Transverse colon (tissue), 4 donors: ENCODE data around the gene AGO3. TPM values are rescaled to one million over a fixed set of nuclear protein-coding genes. Genes with fewer than 3 reads are reported as not detected.

Source experiments
- DNase-seq: peaks from one replicate; pipeline ENCODE4 v3.0.0-alpha.2; 2019
- H3K27ac ChIP-seq, 4 donors: fragments of 200-600 bp; sonication (generic); 2 replicates each; pipeline ENCODE4 v1.5.1; 2016 to 2018; ENCODE audit warnings: inconsistent platforms in 4 of 4
- H3K27me3 ChIP-seq: fragments of 200-600 bp; sonication (generic); 2 replicates; pipeline ENCODE4 v1.5.1; 2017; ENCODE audit warnings: inconsistent platforms
- H3K36me3 ChIP-seq, 4 donors: fragments of 200-600 bp; sonication (generic); 2 replicates each; pipeline ENCODE4 v1.5.1; 2017 to 2019; ENCODE audit warnings: inconsistent platforms in 4 of 4
- H3K4me1 ChIP-seq, 4 donors: fragments of 200-600 bp; sonication (generic); 2 replicates each; pipeline ENCODE4 v1.5.1; 2017 to 2020; ENCODE audit warnings: inconsistent platforms in 4 of 4
- H3K4me3 ChIP-seq, 4 donors: fragments of 200-600 bp; sonication (generic); 1 replicate in 1 of 4; 2 replicates in 3 of 4; pipeline versions ENCODE4 v1.5.1 to v1.6.1; 2017 to 2019; ENCODE audit warnings: inconsistent platforms in 4 of 4
- H3K9me3 ChIP-seq, 2 donors: fragments of 200-600 bp; sonication (generic); 2 replicates each; pipeline ENCODE4 v1.5.1; 2017 to 2019; ENCODE audit warnings: inconsistent platforms in 2 of 2
- EP300 ChIP-seq: sonication (generic); formaldehyde crosslinking; IDR thresholded peaks from one replicate; pipeline ENCODE4 v1.6.1; 2017; ENCODE audit warnings: antibody characterized with exemption, low read depth
- POLR2A ChIP-seq: fragments of 450-650 bp; IDR thresholded peaks from one replicate; pipeline ENCODE4 v1.6.1; 2016; ENCODE audit warnings: antibody characterized with exemption, mild to moderate bottlenecking, moderate library complexity
- POLR2AphosphoS5 ChIP-seq, 3 donors: sonication (generic); formaldehyde crosslinking; IDR thresholded peaks; one replicate each; pipeline ENCODE4 v1.6.1; 2016; ENCODE audit warnings: antibody characterized with exemption in 3 of 3
- WGBS, 2 donors: methylation state at CpG; one replicate each; pipeline ENCODE4 v1.1.5; 2018; ENCODE audit warnings: low coverage in 1 of 2; 5-methylcytosine and 5-hydroxymethylcytosine counted together
- in situ Hi-C, 4 donors: fragments of 200-750 bp; cut with MboI; loops; one replicate each; pipeline versions ENCODE4 v1.15.0 to v1.15.1; 2017; ENCODE audit warnings: low sequenced_read_pairs in 3 of 4, low pct_ligation_motif_present in 1 of 4, low pct_unique_long_range_greater_than_20kb in 1 of 4
- intact Hi-C: fragments of 100-400 bp; cut with DNase I; formaldehyde crosslinking; loops from one replicate; pipeline ENCODE4 v1.15.1; 2023; ENCODE audit warnings: low total_unique reads
- total RNA-seq, 4 donors: library from RNA; depleted of rRNA; stranded (reverse); fragments of >200 nt; gene quantifications; one replicate each; pipeline ENCODE4 v1.1.0, GENCODE V29; 2016
- TF ChIP-seq, protein P1 (sequence below), 5 experiments: fragments of 200-600 bp in 3 of 5; fragments of 450-650 bp in 2 of 5; sonication (generic) in 3 of 5; IDR thresholded peaks; 1 replicate in 2 of 5; 2 replicates in 3 of 5; pipeline ENCODE4 v1.5.1; 2016 to 2017; ENCODE audit warnings: antibody characterized with exemption in 5 of 5, inconsistent platforms in 3 of 5, mild to moderate bottlenecking in 2 of 5, moderate library complexity in 1 of 5

The AGO3 gene
- total RNA-seq, 4 donors from 2014 or later, result 11.3 to 357 (median 14.1) TPM

DNA sequence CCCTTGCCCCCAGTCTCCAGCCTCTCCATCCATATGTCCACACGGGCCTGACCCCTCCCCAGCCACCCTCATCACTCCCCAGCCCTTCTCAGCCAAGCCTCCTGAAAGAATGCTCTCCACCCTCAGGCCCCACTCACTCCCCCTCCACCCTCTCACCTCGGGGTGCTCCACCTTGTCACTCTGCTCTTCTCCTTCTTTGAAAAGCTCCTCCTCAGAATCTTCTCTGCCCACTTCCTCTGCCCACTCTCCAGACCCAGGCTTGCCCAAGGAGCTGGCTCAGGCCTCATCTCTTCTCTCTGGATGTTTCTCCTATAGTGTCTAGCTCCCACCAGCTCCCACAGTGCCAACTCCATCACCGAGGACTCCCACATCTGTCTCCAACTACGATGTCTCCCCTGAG, 180.2 kb downstream of the AGO3 start:
- no peak overlapping the region for H3K27ac ChIP-seq
- intact Hi-C loops, result no loop called here
- no peaks in the 10 kb centered on the region for H3K27me3 ChIP-seq
- H3K9me3 ChIP-seq, result no peaks in the 10 kb centered on the region
- no peak for TF ChIP-seq EP300
- TF ChIP-seq POLR2AphosphoS5 (IDR thresholded peaks at IDR 0.05), result no peak
- TF ChIP-seq, protein P1, sequence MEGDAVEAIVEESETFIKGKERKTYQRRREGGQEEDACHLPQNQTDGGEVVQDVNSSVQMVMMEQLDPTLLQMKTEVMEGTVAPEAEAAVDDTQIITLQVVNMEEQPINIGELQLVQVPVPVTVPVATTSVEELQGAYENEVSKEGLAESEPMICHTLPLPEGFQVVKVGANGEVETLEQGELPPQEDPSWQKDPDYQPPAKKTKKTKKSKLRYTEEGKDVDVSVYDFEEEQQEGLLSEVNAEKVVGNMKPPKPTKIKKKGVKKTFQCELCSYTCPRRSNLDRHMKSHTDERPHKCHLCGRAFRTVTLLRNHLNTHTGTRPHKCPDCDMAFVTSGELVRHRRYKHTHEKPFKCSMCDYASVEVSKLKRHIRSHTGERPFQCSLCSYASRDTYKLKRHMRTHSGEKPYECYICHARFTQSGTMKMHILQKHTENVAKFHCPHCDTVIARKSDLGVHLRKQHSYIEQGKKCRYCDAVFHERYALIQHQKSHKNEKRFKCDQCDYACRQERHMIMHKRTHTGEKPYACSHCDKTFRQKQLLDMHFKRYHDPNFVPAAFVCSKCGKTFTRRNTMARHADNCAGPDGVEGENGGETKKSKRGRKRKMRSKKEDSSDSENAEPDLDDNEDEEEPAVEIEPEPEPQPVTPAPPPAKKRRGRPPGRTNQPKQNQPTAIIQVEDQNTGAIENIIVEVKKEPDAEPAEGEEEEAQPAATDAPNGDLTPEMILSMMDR (IDR thresholded peaks at IDR 0.05), result no peak
- no peak for TF ChIP-seq POLR2A
- peaks cover 0 to 14% (median 3%) of the 10 kb centered on the region in 4 donors for H3K4me1 ChIP-seq
- in situ Hi-C loops, result loop anchor here in 2 of 4 donors (25.0 kb wide), 2 partner anchors 176 to 301 kb away; no protein-coding TSS in a partner anchor
- no peak overlapping the region for H3K4me3 ChIP-seq
- no peak for DNase-seq
- no peaks in the 10 kb centered on the region for H3K36me3 ChIP-seq
- WGBS, 2 donors, result 47 to 65% methylated on average over 2 to 4 of the region's 4 CpGs

DNA sequence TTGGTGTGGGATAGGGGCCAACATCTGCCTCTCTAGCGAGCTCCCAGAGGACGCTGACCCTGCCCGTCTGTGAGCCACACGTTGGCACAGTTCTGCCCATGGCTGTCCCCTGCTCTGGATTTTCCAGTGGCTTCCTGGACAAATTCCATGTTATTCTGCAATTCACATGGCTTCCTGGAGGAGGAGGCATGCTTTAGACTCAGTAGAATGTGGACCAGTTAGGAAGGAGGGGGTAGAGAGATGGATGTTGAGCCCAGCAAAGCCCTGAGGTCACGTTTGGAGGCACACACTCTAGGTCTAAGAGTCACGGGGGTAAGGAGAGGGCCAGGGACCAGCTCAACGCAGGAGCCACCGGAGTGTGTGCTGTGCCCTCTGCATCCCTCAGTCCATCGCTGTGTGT, 181.9 kb downstream of the AGO3 start:
- peaks cover 0 to 14% (median 3%) of the 10 kb centered on the region in 4 donors for H3K4me1 ChIP-seq

DNA sequence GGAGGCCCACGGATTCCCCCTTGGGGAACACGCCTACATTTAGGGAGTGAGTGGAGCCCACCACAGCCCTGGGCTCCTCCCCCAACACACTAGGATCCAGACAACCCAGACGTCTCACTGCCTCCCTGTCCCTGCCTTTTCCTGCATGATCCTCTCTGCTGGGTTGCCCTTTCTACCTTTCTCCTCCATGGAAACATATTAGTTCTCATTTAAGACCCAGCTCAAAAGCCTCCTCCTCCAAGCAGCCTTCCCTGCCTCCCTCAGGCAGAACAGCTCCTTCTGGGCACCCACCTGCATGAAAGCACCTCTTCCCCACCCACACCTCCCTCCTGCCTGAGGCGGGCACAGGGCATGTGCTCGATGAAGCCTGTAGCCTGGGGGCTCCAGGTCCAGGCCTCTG, 183.5 kb downstream of the AGO3 start:
- H3K4me3 ChIP-seq, result no peak overlapping the region
- no peaks in the 10 kb centered on the region for H3K27me3 ChIP-seq
- TF ChIP-seq POLR2A (no peak), POLR2AphosphoS5 (IDR thresholded peaks at IDR 0.05) (no peak), EP300 (no peak)
- TF ChIP-seq, protein P1 (IDR thresholded peaks at IDR 0.05), result no peak
- H3K4me1 ChIP-seq, result peaks cover 0 to 11% (median 3%) of the 10 kb centered on the region in 4 donors
- no peak for DNase-seq
- in situ Hi-C loops (loop anchor here in 2 of 4 donors (25.0 kb wide), 2 partner anchors 173 to 298 kb away; no protein-coding TSS in a partner anchor), intact Hi-C loops (no loop called here)
- no peaks in the 10 kb centered on the region for H3K36me3 ChIP-seq
- no peaks in the 10 kb centered on the region for H3K9me3 ChIP-seq
- WGBS, 2 donors, result 64% methylated on average over 5 of the region's 5 CpGs; no CpG with 5 or more reads in 1 of the 2 donors
- peak overlapping the region; percentile 42 to 57 (median 56) for H3K27ac ChIP-seq

More for the DNA sequence above, 181.9 kb downstream of the AGO3 start:
- Histone ChIP-seq H3K9me3 (no peaks in the 10 kb centered on the region), H3K36me3 (no peaks in the 10 kb centered on the region), H3K4me3 (no peak overlapping the region), H3K27ac (no peak overlapping the region), H3K27me3 (no peaks in the 10 kb centered on the region)
- TF ChIP-seq POLR2A, result no peak
- intact Hi-C loops (no loop called here), in situ Hi-C loops (loop anchor here in 2 of 4 donors (25.0 kb wide), 2 partner anchors 174 to 299 kb away; no protein-coding TSS in a partner anchor)
- no peak for DNase-seq
- WGBS, 2 donors, result 82 to 100% methylated on average over 1 to 9 of the region's 9 CpGs

DNA sequence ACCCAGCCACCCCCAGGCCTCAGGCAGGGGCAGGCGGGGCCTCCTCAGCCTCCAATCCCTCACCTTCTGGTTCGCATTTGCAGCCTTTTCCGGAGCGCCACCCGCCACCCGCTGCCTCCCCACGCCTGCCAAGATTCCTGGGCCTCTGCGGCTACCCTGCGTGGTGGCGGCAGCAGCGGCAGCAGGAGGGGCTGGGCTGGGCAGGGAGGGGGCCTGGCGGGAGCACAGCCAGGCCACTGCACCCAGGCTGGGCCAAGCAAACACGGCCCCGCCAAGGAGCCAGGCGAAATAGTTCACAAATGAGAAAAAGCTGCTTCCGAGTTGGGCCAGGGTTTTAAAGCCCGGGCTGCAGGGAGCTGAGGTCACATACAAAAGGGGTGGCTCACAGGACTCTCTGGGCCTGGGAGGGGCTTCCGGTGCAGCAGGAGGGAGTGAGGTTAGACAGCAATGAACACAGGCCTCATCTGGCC, 184.3 kb downstream of the AGO3 start:
- H3K4me3 ChIP-seq, result no peak overlapping the region
- no peak for DNase-seq
- TF ChIP-seq EP300 (no peak), POLR2A (no peak), POLR2AphosphoS5 (IDR thresholded peaks at IDR 0.05) (no peak)
- TF ChIP-seq, protein P1 (IDR thresholded peaks at IDR 0.05), result no peak
- H3K27ac ChIP-seq, result peak overlapping the region; percentile 42 to 57 (median 56)
- no peaks in the 10 kb centered on the region for H3K36me3 ChIP-seq
- intact Hi-C loops, result no loop called here
- H3K27me3 ChIP-seq, result no peaks in the 10 kb centered on the region
- H3K4me1 ChIP-seq, result peaks cover 0 to 13% (median 3%) of the 10 kb centered on the region in 4 donors
- in situ Hi-C loops, result loop anchor here in 2 of 4 donors (25.0 kb wide), 2 partner anchors 172 to 297 kb away; no protein-coding TSS in a partner anchor
- WGBS, 2 donors, result 67 to 73% methylated on average over 2 to 17 of the region's 18 CpGs
- H3K9me3 ChIP-seq, result no peaks in the 10 kb centered on the region
